ENCODE measurements around the gene ADIG.

Gene ADIG

DNA sequence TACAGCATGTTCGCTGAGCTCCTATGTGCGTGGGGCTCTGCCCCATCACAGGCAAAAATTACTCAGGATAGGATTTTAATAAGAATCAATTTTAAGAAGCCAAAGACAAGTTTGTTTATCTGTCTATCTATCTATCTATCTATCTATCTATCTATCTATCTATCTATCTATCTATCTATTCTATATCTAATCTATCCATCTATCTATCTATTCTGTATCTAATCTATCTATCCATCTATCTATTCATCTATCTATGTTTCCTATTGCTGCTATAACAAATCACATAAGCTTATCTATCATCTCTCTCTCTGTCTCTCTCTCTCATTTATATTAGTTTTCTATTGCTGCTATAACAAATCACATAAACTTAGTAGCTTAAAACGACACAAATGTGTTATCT is 22.3 kb downstream of the ADIG start:
- Histone ChIP-seq H3K27ac (ENCODE audit: low read length) (no peak overlapping the region), H3K4me1 (ENCODE audit: insufficient read depth, low read length) (no peaks in the 10 kb centered on the region), H3K4me3 (ENCODE audit: low read depth in 1 of 2, low read length in 2 of 2) (no peak overlapping the region), H4K20me1 (ENCODE audit: insufficient read depth, low read length) (no peaks in the 10 kb centered on the region), H3K4me2 (ENCODE audit: insufficient read depth, low read length) (no peak overlapping the region), H3K9ac (ENCODE audit: low read depth, low read length) (no peak overlapping the region), H3K79me2 (ENCODE audit: insufficient read depth, low read length) (no peaks in the 10 kb centered on the region), H3K27me3 (ENCODE audit: insufficient read depth, low read length, poor library complexity) (peaks cover 12% of the 10 kb centered on the region), H2AFZ (ENCODE audit: low read depth, low read length) (no peak overlapping the region), H3K36me3 (ENCODE audit: insufficient read depth, low read length) (no peaks in the 10 kb centered on the region), H3K9me3 (ENCODE audit: insufficient read depth, low read length, severe bottlenecking) (no peaks in the 10 kb centered on the region)
- ATAC-seq (ENCODE audit: insufficient read depth, low read depth) (no peak), DNase-seq (no peak)
- TF ChIP-seq, protein P1, sequence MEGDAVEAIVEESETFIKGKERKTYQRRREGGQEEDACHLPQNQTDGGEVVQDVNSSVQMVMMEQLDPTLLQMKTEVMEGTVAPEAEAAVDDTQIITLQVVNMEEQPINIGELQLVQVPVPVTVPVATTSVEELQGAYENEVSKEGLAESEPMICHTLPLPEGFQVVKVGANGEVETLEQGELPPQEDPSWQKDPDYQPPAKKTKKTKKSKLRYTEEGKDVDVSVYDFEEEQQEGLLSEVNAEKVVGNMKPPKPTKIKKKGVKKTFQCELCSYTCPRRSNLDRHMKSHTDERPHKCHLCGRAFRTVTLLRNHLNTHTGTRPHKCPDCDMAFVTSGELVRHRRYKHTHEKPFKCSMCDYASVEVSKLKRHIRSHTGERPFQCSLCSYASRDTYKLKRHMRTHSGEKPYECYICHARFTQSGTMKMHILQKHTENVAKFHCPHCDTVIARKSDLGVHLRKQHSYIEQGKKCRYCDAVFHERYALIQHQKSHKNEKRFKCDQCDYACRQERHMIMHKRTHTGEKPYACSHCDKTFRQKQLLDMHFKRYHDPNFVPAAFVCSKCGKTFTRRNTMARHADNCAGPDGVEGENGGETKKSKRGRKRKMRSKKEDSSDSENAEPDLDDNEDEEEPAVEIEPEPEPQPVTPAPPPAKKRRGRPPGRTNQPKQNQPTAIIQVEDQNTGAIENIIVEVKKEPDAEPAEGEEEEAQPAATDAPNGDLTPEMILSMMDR (IDR thresholded peaks at IDR 0.05; ENCODE audit: borderline replicate concordance, extremely low read depth, low read length, poor library complexity, severe bottlenecking), result no peak
- TF ChIP-seq EZH2 (IDR thresholded peaks at IDR 0.05; ENCODE audit: borderline replicate concordance, low read depth, low read length, severe bottlenecking), result no peak

DNA sequence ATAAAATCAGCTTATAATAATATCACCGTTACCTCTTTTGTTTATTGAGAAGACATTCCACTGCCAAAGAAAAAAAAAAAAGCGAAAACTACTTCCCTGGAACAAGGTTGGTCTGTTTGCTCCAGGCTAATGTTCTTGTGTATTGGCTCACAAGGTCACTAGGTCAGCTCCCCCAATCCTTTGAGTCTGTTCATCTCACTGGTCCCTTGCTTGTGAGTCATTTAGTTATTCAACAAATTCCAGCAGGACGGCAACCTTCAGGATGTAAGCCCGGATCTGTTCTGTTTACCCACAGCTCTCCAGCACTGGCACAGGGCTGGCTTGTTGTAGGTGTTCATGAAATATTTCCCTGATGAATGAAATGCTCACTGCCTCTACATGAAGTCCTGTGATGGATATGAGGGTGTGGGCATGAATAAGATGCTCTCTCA is 23.9 kb downstream of the ADIG start:
- no peaks in the 10 kb centered on the region for H3K36me3 ChIP-seq (ENCODE audit: insufficient read depth, low read length)
- no peaks in the 10 kb centered on the region for H3K79me2 ChIP-seq (ENCODE audit: insufficient read depth, low read length)
- H3K4me1 ChIP-seq (ENCODE audit: insufficient read depth, low read length), result no peaks in the 10 kb centered on the region
- no peak for ATAC-seq (ENCODE audit: insufficient read depth, low read depth)
- no peaks in the 10 kb centered on the region for H3K9me3 ChIP-seq (ENCODE audit: insufficient read depth, low read length, severe bottlenecking)
- H3K27me3 ChIP-seq (ENCODE audit: insufficient read depth, low read length, poor library complexity), result peaks cover 9% of the 10 kb centered on the region
- no peaks in the 10 kb centered on the region for H4K20me1 ChIP-seq (ENCODE audit: insufficient read depth, low read length)
- no peak overlapping the region for H2AFZ ChIP-seq (ENCODE audit: low read depth, low read length)
- H3K27ac ChIP-seq (ENCODE audit: low read length), result no peak overlapping the region
- H3K9ac ChIP-seq (ENCODE audit: low read depth, low read length), result no peak overlapping the region
- TF ChIP-seq, protein P1 (IDR thresholded peaks at IDR 0.05; ENCODE audit: borderline replicate concordance, extremely low read depth, low read length, poor library complexity, severe bottlenecking), result no peak
- no peak for TF ChIP-seq EZH2 (IDR thresholded peaks at IDR 0.05; ENCODE audit: borderline replicate concordance, low read depth, low read length, severe bottlenecking)
- DNase-seq, result no peak
- no peak overlapping the region for H3K4me3 ChIP-seq (ENCODE audit: low read depth in 1 of 2, low read length in 2 of 2)
- no peak overlapping the region for H3K4me2 ChIP-seq (ENCODE audit: insufficient read depth, low read length)

DNA sequence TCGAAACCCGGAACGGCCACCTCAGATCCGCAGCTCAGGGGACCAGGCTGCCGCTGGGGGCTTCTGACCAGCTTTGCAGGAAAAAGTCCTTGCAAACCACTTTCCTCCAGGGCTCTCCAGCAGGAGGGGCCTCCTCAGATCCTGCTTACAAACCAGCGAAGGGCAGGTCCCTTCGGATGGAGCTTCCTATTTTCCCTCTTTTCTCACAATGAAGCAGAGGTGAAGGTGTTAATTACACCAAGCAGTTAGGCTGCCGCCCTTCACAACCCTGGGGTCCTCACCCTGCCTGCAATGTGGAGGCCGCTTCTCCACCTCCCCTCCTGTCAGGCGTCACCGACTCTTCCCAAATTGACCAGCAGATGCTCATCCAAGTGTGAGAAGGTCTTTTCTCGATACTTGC is 26.4 kb downstream of the ADIG start:
- Histone ChIP-seq H2AFZ (ENCODE audit: low read depth, low read length) (no peak overlapping the region), H3K36me3 (ENCODE audit: insufficient read depth, low read length) (no peaks in the 10 kb centered on the region), H3K4me1 (ENCODE audit: insufficient read depth, low read length) (no peaks in the 10 kb centered on the region), H3K27ac (ENCODE audit: low read length) (no peak overlapping the region), H3K79me2 (ENCODE audit: insufficient read depth, low read length) (no peaks in the 10 kb centered on the region), H3K9me3 (ENCODE audit: insufficient read depth, low read length, severe bottlenecking) (no peaks in the 10 kb centered on the region), H4K20me1 (ENCODE audit: insufficient read depth, low read length) (no peaks in the 10 kb centered on the region), H3K4me2 (ENCODE audit: insufficient read depth, low read length) (no peak overlapping the region), H3K27me3 (ENCODE audit: insufficient read depth, low read length, poor library complexity) (peaks cover 9% of the 10 kb centered on the region), H3K4me3 (ENCODE audit: low read depth in 1 of 2, low read length in 2 of 2) (no peak overlapping the region), H3K9ac (ENCODE audit: low read depth, low read length) (no peak overlapping the region)
- ATAC-seq (ENCODE audit: insufficient read depth, low read depth) (no peak), DNase-seq (no peak)
- TF ChIP-seq, protein P1 (IDR thresholded peaks at IDR 0.05; ENCODE audit: borderline replicate concordance, extremely low read depth, low read length, poor library complexity, severe bottlenecking), result no peak
- no peak for TF ChIP-seq EZH2 (IDR thresholded peaks at IDR 0.05; ENCODE audit: borderline replicate concordance, low read depth, low read length, severe bottlenecking)

DNA sequence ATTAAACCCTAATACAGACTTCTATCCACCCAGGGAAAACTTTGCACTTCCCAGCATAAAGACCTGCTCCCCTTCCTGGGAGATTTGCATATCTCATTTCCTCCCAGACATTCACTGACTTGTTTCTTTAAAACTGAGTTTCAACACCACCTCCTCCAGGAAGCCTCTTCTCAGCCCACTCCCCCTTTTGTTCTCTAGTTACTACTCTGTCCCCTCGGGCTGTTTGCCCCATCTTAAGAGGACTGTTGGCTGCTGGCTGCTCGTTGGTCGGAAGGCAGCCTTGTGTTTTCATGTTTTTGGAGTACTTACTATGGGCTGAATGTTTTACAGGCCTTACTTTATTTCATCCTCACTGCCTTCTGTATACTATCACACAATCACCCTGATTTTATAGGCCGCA is 27.2 kb downstream of the ADIG start:
- Histone ChIP-seq H4K20me1 (ENCODE audit: insufficient read depth, low read length) (no peaks in the 10 kb centered on the region), H3K4me1 (ENCODE audit: insufficient read depth, low read length) (no peaks in the 10 kb centered on the region), H3K9me3 (ENCODE audit: insufficient read depth, low read length, severe bottlenecking) (no peaks in the 10 kb centered on the region), H2AFZ (ENCODE audit: low read depth, low read length) (no peak overlapping the region), H3K79me2 (ENCODE audit: insufficient read depth, low read length) (no peaks in the 10 kb centered on the region), H3K4me3 (ENCODE audit: low read depth in 1 of 2, low read length in 2 of 2) (no peak overlapping the region), H3K9ac (ENCODE audit: low read depth, low read length) (no peak overlapping the region), H3K27ac (ENCODE audit: low read length) (no peak overlapping the region), H3K36me3 (ENCODE audit: insufficient read depth, low read length) (no peaks in the 10 kb centered on the region), H3K4me2 (ENCODE audit: insufficient read depth, low read length) (no peak overlapping the region), H3K27me3 (ENCODE audit: insufficient read depth, low read length, poor library complexity) (peaks cover 5% of the 10 kb centered on the region)
- TF ChIP-seq, protein P1 (IDR thresholded peaks at IDR 0.05; ENCODE audit: borderline replicate concordance, extremely low read depth, low read length, poor library complexity, severe bottlenecking), result no peak
- no peak for TF ChIP-seq EZH2 (IDR thresholded peaks at IDR 0.05; ENCODE audit: borderline replicate concordance, low read depth, low read length, severe bottlenecking)
- ATAC-seq (ENCODE audit: insufficient read depth, low read depth) (no peak), DNase-seq (no peak)

All from DND-41 (cell line).